Muscle of arm (tissue), 12 donors: Measurements from ENCODE around the gene HTATIP2. TPM values are rescaled to one million over a fixed set of nuclear protein-coding genes. Genes with fewer than 3 reads are reported as not detected.

Source experiments
- polyA plus RNA-seq, 12 donors: library from polyadenylated mRNA; unstranded; fragments of 120-200 nt; gene quantifications; one replicate each; pipeline ENCODE4 v1.2.1, GENCODE V29; 2013; ENCODE audit not compliant: insufficient read length in 12 of 12

Gene HTATIP2
- polyA plus RNA-seq, 12 donors = 2.1 to 7.6 (median 3.3) TPM; not detected in 1

Other genes starting within 250 kb of the HTATIP2 start
- 10 to 100 TPM in 1 of 12 donors, 1 to 10 TPM in 10, not detected in 1; 1.8 to 24.5 (median 5.4) TPM for gene DBX1, start 203.2 kb upstream of the HTATIP2 start, polyA plus RNA-seq
- 10 to 100 TPM in 10 of 12 donors, 1 to 10 TPM in 1, not detected in 1; 9.7 to 13.6 (median 11.6) TPM for gene PRMT3, start 24.0 kb downstream of the HTATIP2 start, polyA plus RNA-seq
- under 1 TPM in 1 of 12 donors, not detected in 11; 0.03 TPM for gene SLC6A5, start 235.9 kb downstream of the HTATIP2 start, polyA plus RNA-seq